PC-3 (cell line): ENCODE results near the gene FBF1.

Source experiments
- CTCF ChIP-seq: fragments of 300-600 bp; sonication (generic); conservative IDR thresholded peaks from 2 replicates; pipeline ENCODE4 v1.5.1; 2017; ENCODE audit warnings: antibody characterized with exemption, low read depth, mild to moderate bottlenecking, low read length
- EZH2 ChIP-seq: fragments of 300-600 bp; sonication (generic); IDR thresholded peaks from one replicate; pipeline ENCODE4 v1.6.1; 2017; ENCODE audit warnings: antibody characterized with exemption, mild to moderate bottlenecking, low read length; ENCODE audit not compliant: unreplicated experiment
- EZH2phosphoT487 ChIP-seq: fragments of 300-600 bp; sonication (generic); IDR thresholded peaks from 2 replicates; pipeline ENCODE4 v1.6.1; 2018; ENCODE audit warnings: mild to moderate bottlenecking, antibody characterized with exemption, low read length, borderline replicate concordance

DNA sequence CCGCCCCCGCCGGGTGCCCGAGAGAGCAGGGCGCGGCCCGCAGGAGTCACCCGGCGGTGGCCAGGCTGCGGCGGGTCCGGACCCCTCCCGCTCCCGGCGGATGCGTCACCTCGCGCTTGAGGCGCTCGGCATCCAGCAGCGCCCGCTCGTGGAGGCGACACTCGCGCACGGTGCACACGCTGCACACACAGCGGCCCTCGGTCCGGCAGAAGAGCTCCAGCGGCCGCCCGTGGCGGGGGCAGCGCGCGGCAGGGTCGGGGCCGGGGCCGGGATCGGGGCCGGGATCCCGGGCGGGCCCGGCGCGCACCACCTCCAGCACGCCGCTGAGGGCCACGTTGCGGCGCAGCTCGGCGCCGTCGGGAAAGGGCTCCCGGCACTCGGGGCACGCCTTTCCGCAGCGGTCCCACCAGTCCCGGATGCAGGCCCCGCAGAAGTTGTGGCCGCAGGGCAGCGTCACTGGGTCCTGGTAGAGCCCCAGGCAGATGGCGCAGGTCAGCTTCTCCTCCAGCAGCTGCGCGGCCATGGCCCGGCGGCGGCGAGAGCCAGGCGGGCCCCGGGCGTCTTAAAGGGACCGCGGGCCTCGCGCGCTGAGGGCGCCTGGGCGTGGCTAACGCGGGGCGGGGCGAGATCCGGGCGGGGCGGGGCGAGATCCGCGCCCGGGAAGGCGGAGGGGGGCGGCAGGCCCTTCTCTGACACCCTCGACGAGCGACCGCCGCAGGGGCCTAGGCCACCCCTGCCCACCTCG is 44.3 kb downstream of the FBF1 start, which contains the start of gene TRIM65:
- TF ChIP-seq CTCF (peak; percentile 40), EZH2phosphoT487 (peak; percentile 84), EZH2 (no peak)
